GM19468 (cell line): ENCODE data around the gene H6PD.
"Not testable (repeated sequence)": the region's sequence is repeated elsewhere in the genome, so short reads cannot be mapped to it uniquely, and the experiment has no call there.

Experiments used
- ATAC-seq: cut with Tn5 transposase; IDR thresholded peaks from one replicate; pipeline ENCODE4 v1.9.1; 2021; ENCODE audit warnings: mild to moderate bottlenecking, moderate library complexity, moderate number of reproducible peaks; ENCODE audit not compliant: unreplicated experiment; ENCODE audit errors: extremely low read depth

H6PD gene

DNA sequence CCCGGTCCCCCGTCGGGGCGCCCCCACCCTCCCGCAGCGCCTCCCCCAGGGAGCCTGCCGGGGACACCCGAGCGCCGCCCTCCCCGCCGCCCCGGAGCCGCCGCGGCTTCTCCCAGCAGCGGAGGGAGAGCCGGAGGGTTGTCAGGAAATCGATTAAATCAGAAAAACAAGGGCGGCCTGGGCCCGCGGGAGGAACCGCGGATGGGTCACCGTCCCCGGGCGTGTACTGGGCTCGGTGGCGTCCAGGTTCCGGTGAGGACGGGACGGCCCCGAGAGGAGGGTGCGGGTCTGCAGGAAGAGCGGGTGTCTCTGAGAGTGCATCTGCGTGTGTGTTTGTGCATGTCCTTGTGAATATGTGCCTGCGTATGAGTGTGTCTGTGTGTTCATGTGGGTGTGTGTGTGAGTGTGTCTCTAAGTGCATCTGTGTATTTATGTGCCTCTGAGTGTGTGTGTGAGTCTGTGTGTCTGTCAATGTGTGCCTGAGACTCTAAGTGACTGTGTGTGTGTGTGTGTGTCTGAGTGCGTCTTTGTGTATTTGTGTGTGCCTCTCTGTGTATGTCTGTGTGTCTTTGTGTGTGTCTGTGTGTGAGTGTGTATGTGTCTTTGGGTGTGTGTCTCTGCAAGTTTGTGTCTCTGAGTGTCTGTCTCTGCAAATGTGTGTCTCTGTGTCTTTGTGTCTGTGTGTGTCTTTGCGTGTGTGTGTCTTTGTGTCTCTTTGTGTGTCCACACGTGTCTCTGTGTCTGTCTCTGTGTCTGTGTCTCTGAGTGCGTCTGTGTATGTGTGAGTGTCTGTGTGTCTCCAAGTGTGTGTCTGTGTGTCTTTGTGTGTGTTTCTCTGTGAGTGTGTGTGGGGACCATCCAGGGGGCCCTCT lies 59.2 kb downstream of the H6PD start:
- ATAC-seq, result no peak

DNA sequence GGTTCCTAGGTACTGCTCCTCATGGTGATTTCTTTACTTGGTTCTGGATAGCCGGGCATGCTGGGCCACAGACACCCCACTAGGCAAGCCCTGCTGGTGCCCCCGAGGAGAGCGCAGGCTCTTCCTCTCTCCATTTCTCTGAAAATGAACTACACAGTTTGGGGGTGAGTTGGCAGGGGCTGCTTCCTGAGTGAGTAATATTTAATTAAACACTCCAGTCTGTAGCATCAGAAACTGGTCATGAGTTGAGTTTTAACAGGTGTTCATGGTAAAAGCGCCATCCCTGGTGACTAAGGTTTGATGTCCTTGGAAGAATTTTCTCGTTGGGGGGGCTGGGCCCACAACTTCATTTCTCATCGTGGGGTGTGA lies 59.8 kb downstream of the H6PD start:
- no peak for ATAC-seq

DNA sequence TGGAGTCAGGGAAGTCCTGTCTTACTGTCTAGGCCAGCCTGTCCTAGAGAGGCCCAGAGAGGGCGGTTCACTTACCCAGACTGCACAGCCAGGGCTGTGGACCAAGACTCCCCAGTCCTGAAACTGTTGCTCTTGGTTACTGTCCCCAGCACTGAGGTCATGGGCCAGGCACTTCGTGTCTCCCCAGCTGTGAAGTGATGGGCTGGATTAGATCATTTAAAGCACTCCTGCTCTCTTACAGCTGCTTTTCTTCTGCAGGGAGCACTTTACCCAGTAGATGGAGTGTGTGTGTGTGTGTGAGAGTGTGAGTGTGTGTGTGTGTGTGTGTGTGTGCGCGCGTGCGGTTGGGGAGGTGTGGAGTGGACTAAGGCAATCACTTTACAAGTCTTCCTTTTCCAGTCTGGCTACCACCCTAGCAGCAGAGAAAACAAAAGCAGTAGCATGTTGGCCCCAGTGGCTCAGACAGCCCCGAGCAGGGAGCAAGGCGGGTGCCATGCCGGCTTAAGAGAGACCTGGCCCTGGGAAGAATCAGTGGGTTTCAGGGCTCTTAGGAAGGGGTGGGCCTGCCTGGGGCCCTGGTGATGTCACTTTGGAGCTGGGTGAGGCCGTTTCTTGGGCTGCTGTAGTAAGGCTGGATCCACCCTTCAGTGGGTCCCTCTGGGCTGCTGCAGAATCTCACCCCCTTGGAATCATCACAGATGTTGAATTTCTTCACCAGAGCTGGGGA lies 60.5 kb downstream of the H6PD start:
- ATAC-seq, result no peak

DNA sequence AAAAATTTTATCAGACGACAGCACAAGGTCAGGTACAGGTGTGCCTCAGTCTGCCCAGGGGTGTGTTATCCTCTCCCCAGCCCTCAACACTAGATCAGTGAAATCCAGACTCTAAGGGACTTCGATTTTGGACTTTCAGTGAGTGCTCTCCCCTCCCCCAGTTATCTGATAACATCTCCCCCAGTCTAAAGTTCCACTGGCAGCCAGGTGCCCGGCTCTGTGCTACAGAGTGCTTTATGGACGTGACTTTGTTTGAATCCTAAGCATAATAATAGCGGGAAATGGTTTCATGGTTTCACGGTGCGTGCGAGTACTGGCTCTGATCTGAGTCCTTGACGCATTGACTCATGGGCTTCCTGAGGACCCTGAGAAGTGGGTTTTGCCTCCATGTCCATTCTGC lies 61.3 kb downstream of the H6PD start:
- ATAC-seq, result no peak

DNA sequence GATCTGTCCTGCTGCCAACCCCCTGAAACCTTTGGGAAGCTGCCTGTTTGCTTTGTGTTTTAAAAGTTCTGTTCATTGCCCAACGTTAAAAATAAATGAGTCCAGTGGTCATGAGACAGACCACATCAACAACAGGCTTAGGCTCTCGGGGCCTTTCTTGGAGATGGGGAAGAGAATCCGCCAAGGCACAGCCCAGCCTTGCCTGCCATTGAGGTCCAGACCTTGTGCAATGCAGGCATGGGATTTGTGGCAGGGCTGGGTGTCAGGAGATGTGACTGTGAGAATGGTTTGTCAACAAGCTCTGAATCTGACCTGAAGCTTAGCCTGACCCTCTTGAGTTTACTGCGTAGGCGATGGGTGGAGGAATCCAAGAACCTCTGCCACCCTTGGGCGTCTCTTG lies 62.3 kb downstream of the H6PD start:
- ATAC-seq, result no peak

GRCh38 chr1:9297831-9298230 lies 63.3 kb downstream of the H6PD start:
- no peak for ATAC-seq

DNA sequence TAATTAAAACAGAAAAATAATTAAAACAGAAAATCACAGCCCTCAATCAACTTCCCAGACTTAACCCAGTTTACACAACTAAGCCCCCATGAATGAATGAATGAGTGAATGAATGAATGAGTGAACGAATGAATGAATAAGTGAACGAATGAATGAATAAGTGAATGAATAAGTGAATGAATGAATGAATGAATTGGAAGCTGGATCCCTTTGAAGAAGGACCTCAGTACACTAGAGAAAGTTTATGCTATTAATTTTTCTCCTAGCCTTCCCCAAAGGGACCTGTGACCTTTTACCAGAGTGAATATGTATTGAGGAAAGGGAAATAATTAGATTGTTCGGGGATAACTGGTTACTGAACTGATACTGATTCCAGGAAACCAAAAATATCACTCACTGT lies 63.7 kb downstream of the H6PD start:
- no peak for ATAC-seq

- not testable (repeated sequence) for ATAC-seq
These were observed 65.3 kb downstream of the H6PD start for GRCh38 chr1:9299571-9300541.

GRCh38 chr1:9300573-9300972 lies 66.0 kb downstream of the H6PD start:
- no peak for ATAC-seq

DNA sequence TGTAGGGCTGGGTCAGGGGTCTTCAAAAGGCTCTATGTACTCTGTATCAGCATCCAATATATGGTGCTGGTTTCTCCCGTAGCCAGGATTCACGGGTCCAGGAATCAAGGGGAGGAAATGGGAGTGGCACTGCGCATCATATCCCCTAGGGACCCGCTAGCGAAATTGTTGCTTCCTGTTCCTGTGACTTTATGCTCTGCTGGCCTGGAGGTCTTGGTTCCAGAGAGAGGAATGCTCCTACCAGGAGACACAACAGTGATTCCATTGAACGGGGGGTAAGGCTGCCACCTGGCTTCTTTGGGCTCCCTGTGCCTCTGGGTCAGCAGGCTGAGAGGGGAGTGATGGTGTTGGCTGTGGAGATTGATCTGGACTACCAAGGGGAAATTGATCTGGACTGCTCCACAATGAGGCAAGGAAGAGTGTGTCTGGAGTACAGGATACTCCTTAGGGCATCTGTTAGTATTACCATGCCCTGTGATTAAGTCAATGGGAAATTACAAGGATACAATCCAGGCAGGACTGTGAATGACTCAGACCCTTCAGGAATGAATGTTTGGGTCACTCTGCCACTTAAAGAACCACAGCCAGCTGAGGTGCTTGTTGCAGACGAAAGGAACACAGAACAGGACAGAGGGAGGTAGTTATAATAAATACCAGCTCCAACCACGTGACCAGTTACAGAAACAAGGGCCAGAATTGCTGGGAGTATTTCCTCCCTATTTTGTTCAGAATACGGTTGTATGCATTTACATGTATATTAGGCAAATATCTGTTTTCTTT lies 68.4 kb downstream of the H6PD start:
- no peak for ATAC-seq

- ATAC-seq, result no peak
These were observed 69.3 kb downstream of the H6PD start for GRCh38 chr1:9303916-9304315.

- ATAC-seq, result no peak
These were observed 70.6 kb downstream of the H6PD start for GRCh38 chr1:9305216-9305615.

GRCh38 chr1:9306006-9306405 lies 71.4 kb downstream of the H6PD start:
- ATAC-seq, result no peak

GRCh38 chr1:9307303-9307702 lies 72.7 kb downstream of the H6PD start:
- no peak for ATAC-seq

GRCh38 chr1:9308236-9308785 lies 73.7 kb downstream of the H6PD start:
- no peak for ATAC-seq

GRCh38 chr1:9309080-9309479 lies 74.5 kb downstream of the H6PD start:
- ATAC-seq, result no peak

DNA sequence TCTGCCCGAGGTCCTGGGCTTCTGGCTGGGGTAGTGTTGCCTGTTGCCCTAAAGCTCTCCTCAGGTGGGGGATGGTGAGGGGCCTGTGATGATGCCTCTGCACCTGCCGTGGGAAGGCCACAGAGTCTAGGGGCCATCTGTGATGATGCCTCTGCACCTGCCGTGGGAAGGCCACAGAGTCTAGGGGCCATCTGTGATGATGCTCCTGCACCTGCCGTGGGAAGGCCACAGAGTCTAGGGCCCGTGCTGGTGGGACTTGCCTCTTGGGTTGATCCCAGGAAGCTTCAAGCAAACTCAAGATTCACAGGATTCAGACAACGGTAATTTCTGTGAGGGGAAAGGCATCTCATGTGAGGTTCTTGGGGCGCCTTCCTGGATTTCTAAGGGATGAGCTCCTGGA lies 75.4 kb downstream of the H6PD start:
- ATAC-seq, result no peak

- no peak for ATAC-seq
These were observed 76.5 kb downstream of the H6PD start for GRCh38 chr1:9311029-9311428.

DNA sequence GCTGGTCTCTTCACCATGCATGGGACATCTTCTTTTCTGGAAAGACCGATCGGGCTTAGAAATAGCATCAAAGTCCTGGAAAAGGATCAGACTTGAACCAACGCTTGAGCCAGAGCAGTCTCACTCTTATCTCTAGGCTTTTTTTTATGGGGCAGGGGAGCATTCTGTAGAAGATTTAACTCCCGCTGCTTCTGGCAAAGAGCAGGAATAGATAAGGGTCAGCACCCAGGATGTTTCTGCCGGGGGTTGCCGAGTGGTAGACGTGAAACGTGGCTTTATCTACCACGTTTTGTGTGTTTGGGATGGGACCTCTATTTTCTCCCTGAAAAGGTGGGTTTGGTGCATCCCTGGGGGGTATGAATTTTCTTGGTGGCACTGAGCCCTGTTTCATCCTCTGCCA lies 76.9 kb downstream of the H6PD start:
- no peak for ATAC-seq
